H9 (cell line): Measurements from ENCODE around the gene GABBR2. TPM values are rescaled to one million over a fixed set of nuclear protein-coding genes. Genes with fewer than 3 reads are reported as not detected.

Source experiments
- DNase-seq: peaks from one replicate; pipeline ENCODE4 v3.0.0-alpha.2; 2017
- H2AFZ ChIP-seq: one replicate; pipeline ENCODE4 v1.6.1; 2013; ENCODE audit warnings: mild to moderate bottlenecking, low read length, control low read depth, moderate library complexity
- H2AK5ac ChIP-seq: 2 replicates; pipeline ENCODE4 v1.6.1; 2013; ENCODE audit warnings: low read length, control low read depth, mixed read lengths; ENCODE audit not compliant: insufficient read length
- H2BK120ac ChIP-seq: one replicate; pipeline ENCODE4 v1.6.1; 2013; ENCODE audit warnings: low read depth, mild to moderate bottlenecking, low read length, control low read depth, inconsistent platforms; ENCODE audit not compliant: poor library complexity, severe bottlenecking
- H2BK12ac ChIP-seq: 2 replicates; pipeline ENCODE4 v1.6.1; 2013; ENCODE audit warnings: low read length, control low read depth, mixed read lengths, low read depth; ENCODE audit not compliant: insufficient read length
- H2BK15ac ChIP-seq: 2 replicates; pipeline ENCODE4 v1.6.1; 2013; ENCODE audit warnings: low read depth, low read length, control low read depth
- H2BK20ac ChIP-seq: one replicate; pipeline ENCODE4 v1.6.1; 2013; ENCODE audit warnings: low read depth, mild to moderate bottlenecking, low read length, control low read depth, inconsistent platforms; ENCODE audit not compliant: poor library complexity, severe bottlenecking
- H2BK5ac ChIP-seq: 2 replicates; pipeline ENCODE4 v1.6.1; 2013; ENCODE audit warnings: low read length, control low read depth, mixed read lengths; ENCODE audit not compliant: insufficient read length
- H3K14ac ChIP-seq: 2 replicates; pipeline ENCODE4 v1.6.1; 2013; ENCODE audit warnings: low read length, control low read depth; ENCODE audit not compliant: insufficient read depth
- H3K18ac ChIP-seq: 2 replicates; pipeline ENCODE4 v1.6.1; 2013; ENCODE audit warnings: low read depth, mild to moderate bottlenecking, mixed read lengths, low read length, control low read depth; ENCODE audit not compliant: insufficient read length
- H3K23ac ChIP-seq: 2 replicates; pipeline ENCODE4 v1.6.1; 2013; ENCODE audit warnings: low read length, control low read depth, mixed read lengths, low read depth; ENCODE audit not compliant: insufficient read length
- H3K23me2 ChIP-seq: 2 replicates; pipeline ENCODE4 v1.6.1; 2013; ENCODE audit warnings: low read depth, mild to moderate bottlenecking, mixed read lengths, low read length, control low read depth; ENCODE audit not compliant: insufficient read length, poor library complexity, severe bottlenecking
- H3K27ac ChIP-seq: 2 replicates; pipeline ENCODE4 v1.5.1; 2013; ENCODE audit warnings: low read length, control low read depth, mixed read lengths, low read depth; ENCODE audit not compliant: insufficient read length
- H3K27me3 ChIP-seq: 2 replicates; pipeline ENCODE4 v1.6.1; 2013; ENCODE audit warnings: low read length, control low read depth, inconsistent platforms; ENCODE audit not compliant: insufficient read depth
- H3K4ac ChIP-seq: 2 replicates; pipeline ENCODE4 v1.6.1; 2013; ENCODE audit warnings: low read depth, mild to moderate bottlenecking, control low read depth, inconsistent platforms, low read length, moderate library complexity
- H3K4me1 ChIP-seq: 2 replicates; pipeline ENCODE4 v1.6.1; 2013; ENCODE audit warnings: low read length, control low read depth, inconsistent platforms; ENCODE audit not compliant: insufficient read depth
- H3K4me2 ChIP-seq: 2 replicates; pipeline ENCODE4 v1.6.1; 2013; ENCODE audit warnings: low read length, control low read depth, mixed read lengths; ENCODE audit not compliant: insufficient read length, insufficient read depth
- H3K56ac ChIP-seq: 2 replicates; pipeline ENCODE4 v1.6.1; 2013; ENCODE audit warnings: low read depth, mild to moderate bottlenecking, mixed read lengths, low read length, control low read depth; ENCODE audit not compliant: insufficient read length
- H3K79me1 ChIP-seq: 2 replicates; pipeline ENCODE4 v1.6.1; 2013; ENCODE audit warnings: low read depth, mild to moderate bottlenecking, moderate library complexity, low read length, control low read depth, inconsistent platforms; ENCODE audit not compliant: insufficient read depth, poor library complexity, severe bottlenecking
- H3K79me2 ChIP-seq: 2 replicates; pipeline ENCODE4 v1.6.1; 2013; ENCODE audit warnings: low read length, control low read depth, inconsistent platforms; ENCODE audit not compliant: insufficient read depth
- H3K9ac ChIP-seq: 2 replicates; pipeline ENCODE4 v1.6.1; 2013; ENCODE audit warnings: low read length, control low read depth, mixed read lengths; ENCODE audit not compliant: insufficient read length; ENCODE audit errors: extremely low read depth
- H3K9me3 ChIP-seq: one replicate; pipeline ENCODE4 v1.6.1; 2013; ENCODE audit warnings: low read depth, low read length, inconsistent platforms; ENCODE audit not compliant: control insufficient read depth
- H3T11ph ChIP-seq: one replicate; pipeline ENCODE4 v1.6.1; 2013; ENCODE audit warnings: mild to moderate bottlenecking, low read length, control low read depth, inconsistent platforms
- H4K20me1 ChIP-seq: one replicate; pipeline ENCODE4 v1.6.1; 2013; ENCODE audit not compliant: control insufficient read depth, insufficient read length, insufficient read depth
- H4K5ac ChIP-seq: 2 replicates; pipeline ENCODE4 v1.6.1; 2013; ENCODE audit warnings: low read depth, mild to moderate bottlenecking, mixed read lengths, low read length, control low read depth; ENCODE audit not compliant: insufficient read length
- H4K8ac ChIP-seq: replicated peaks from 2 replicates; pipeline ENCODE4 v1.6.1; 2013; ENCODE audit warnings: low read length, control low read depth, mixed read lengths, low read depth; ENCODE audit not compliant: insufficient read length
- H4K91ac ChIP-seq: 2 replicates; pipeline ENCODE4 v1.6.1; 2013; ENCODE audit warnings: low read depth, mild to moderate bottlenecking, moderate library complexity, mixed read lengths, low read length, control low read depth; ENCODE audit not compliant: insufficient read length
- H3K27ac Mint-ChIP-seq, 3 experiments: 2 replicates in 2 of 3; 3 replicates in 1 of 3; pipeline ENCODE4 v1.8.0; 2020 to 2021; ENCODE audit warnings: mixed read lengths in 3 of 3, mild to moderate bottlenecking in 1 of 3, moderate library complexity in 1 of 3
- H3K27me3 Mint-ChIP-seq: 2 replicates; pipeline ENCODE4 v1.8.0; 2021; ENCODE audit warnings: low read depth, mild to moderate bottlenecking, moderate library complexity, mixed read lengths
- H3K36me3 Mint-ChIP-seq, 3 experiments: 2 replicates in 2 of 3; 3 replicates in 1 of 3; pipeline ENCODE4 v1.8.0; 2020 to 2021; ENCODE audit warnings: low read depth in 3 of 3, mixed read lengths in 3 of 3; ENCODE audit not compliant: insufficient read depth in 1 of 3
- H3K4me1 Mint-ChIP-seq, 2 experiments: 2 replicates each; pipeline ENCODE4 v1.8.0; 2020; ENCODE audit warnings: mixed read lengths in 2 of 2
- H3K4me3 Mint-ChIP-seq, 2 experiments: 2 replicates in 1 of 2; 3 replicates in 1 of 2; pipeline ENCODE4 v1.8.0; 2020 to 2021; ENCODE audit warnings: mild to moderate bottlenecking in 2 of 2, mixed read lengths in 2 of 2, moderate library complexity in 1 of 2
- H3K9me3 Mint-ChIP-seq, 2 experiments: 2 replicates in 1 of 2; 3 replicates in 1 of 2; pipeline ENCODE4 v1.8.0; 2020; ENCODE audit warnings: mild to moderate bottlenecking in 2 of 2, mixed read lengths in 2 of 2, moderate library complexity in 1 of 2
- CTCF ChIP-seq: fragments of 200-600 bp; sonication (generic); conservative IDR thresholded peaks from 3 replicates; pipeline ENCODE4 v1.8.0; 2021; ENCODE audit warnings: antibody characterized with exemption, mild to moderate bottlenecking
- WGBS: extraction: QIAGEN DNeasy Blood & Tissue Kit; methylation state at CpG from one replicate; pipeline ENCODE4 v1.1.7; 2013; ENCODE audit warnings: missing lambda C conversion rate, low lambda C conversion rate, mixed read lengths; ENCODE audit not compliant: insufficient read length; ENCODE audit errors: extremely low coverage; 5-methylcytosine and 5-hydroxymethylcytosine counted together
- total RNA-seq: library from RNA; stranded (reverse); gene quantifications from 2 replicates; pipeline ENCODE4 v1.2.1, GENCODE V29; 2021

Gene GABBR2
- total RNA-seq, 1 experiment from 2014 or later: 0.66 TPM

GRCh38 chr9:98323051-98323830, 385.5 kb downstream of the GABBR2 start:
- Histone ChIP-seq H2BK12ac (no peak overlapping the region), H4K5ac (no peak overlapping the region), H2AFZ (no peak overlapping the region), H3K4me2 (no peak overlapping the region), H3K4ac (no peak overlapping the region), H2BK15ac (no peak overlapping the region), H3K56ac (no peak overlapping the region), H4K20me1 (no peaks in the 10 kb centered on the region), H2AK5ac (no peak overlapping the region), H2BK5ac (no peak overlapping the region), H3K9ac (no peak overlapping the region), H3K27ac (no peak overlapping the region), H4K8ac (no peak overlapping the region), H2BK120ac (no peak overlapping the region), H3K14ac (peak overlapping the region; percentile 3; the same call in 1 of the 2 replicates), H3K23me2 (no peaks in the 10 kb centered on the region), H3K4me1 (no peaks in the 10 kb centered on the region), H3K18ac (no peak overlapping the region), H3K9me3 (no peaks in the 10 kb centered on the region), H3K27me3 (no peaks in the 10 kb centered on the region), H2BK20ac (no peak overlapping the region), H3K79me2 (no peaks in the 10 kb centered on the region), H3T11ph (no peak overlapping the region), H3K23ac (no peak overlapping the region), H4K91ac (no peak overlapping the region), H3K79me1 (no peaks in the 10 kb centered on the region)
- peak overlapping the region in 1 of 3 experiments; percentile 52; a peak in 2 of 7 replicates for H3K27ac Mint-ChIP-seq
- no peaks in the 10 kb centered on the region for H3K36me3 Mint-ChIP-seq
- H3K9me3 Mint-ChIP-seq: no peaks in the 10 kb centered on the region
- no peak for TF ChIP-seq CTCF
- no peaks in the 10 kb centered on the region for H3K4me1 Mint-ChIP-seq
- WGBS: no CpG with 5 or more reads among the region's 11 CpGs
- no peak for DNase-seq
- no peak overlapping the region for H3K4me3 Mint-ChIP-seq
- H3K27me3 Mint-ChIP-seq: peaks cover 9% of the 10 kb centered on the region
